GM12878 (cell line): ENCODE data around the gene USP25. TPM values are rescaled to one million over a fixed set of nuclear protein-coding genes. Genes with fewer than 3 reads are reported as not detected.

Source experiments
- ATAC-seq: fragments of 200-7000 bp; cut with Tn5 transposase; 3 replicates; pipeline ENCODE4 v1.9.1; 2020; ENCODE audit warnings: mild to moderate bottlenecking, moderate library complexity
- BruUV-seq: library from RNA; stranded (reverse); fragments of 400-500 nt; replicated peaks from 2 replicates; lab custom pipeline; 2021; lab: Mats Ljungman, UMichigan
- CTCF ChIA-PET: fragments of 300-600 bp; sonication (Branson Sonifier 250); formaldehyde crosslinking; extraction: SDS; loops from one replicate; lab custom pipeline; 2021; ENCODE audit warnings: inconsistent platforms; lab: Yijun Ruan, JAX
- POLR2A ChIA-PET: fragments of 350-600 bp; formaldehyde crosslinking; extraction: SDS; loops from one replicate; lab custom pipeline; 2021; ENCODE audit warnings: inconsistent platforms; lab: Charles Lee
- RAD21 ChIA-PET: fragments of 300-600 bp; sonication (Branson Sonifier 250); formaldehyde crosslinking; loops from one replicate; lab custom pipeline; 2023; ENCODE audit warnings: antibody characterized with exemption; ENCODE audit not compliant: unreplicated experiment; lab: Charles Lee
- SMC1A ChIA-PET: fragments of 300-600 bp; sonication (Branson Sonifier 250); formaldehyde crosslinking; loops from one replicate; lab custom pipeline; 2023; ENCODE audit not compliant: unreplicated experiment, uncharacterized antibody; lab: Charles Lee
- DNase-seq: peaks from one replicate; pipeline ENCODE4 v3.0.0-alpha.2; 2011; ENCODE audit warnings: low read depth, low spot score
- FAIRE-seq: peaks from 3 replicates; lab custom pipeline; 2011; peaks lifted over from hg19 to GRCh38; lab: Jason Lieb, UNC
- H2AFZ ChIP-seq: 2 replicates; pipeline ENCODE4 v1.6.0; 2011; ENCODE audit warnings: low read depth, low read length, control low read depth; ENCODE audit not compliant: control insufficient read depth
- H3K27ac ChIP-seq: 2 replicates; pipeline ENCODE4 v1.5.1; 2011; ENCODE audit warnings: control low read depth; ENCODE audit not compliant: control insufficient read depth, insufficient read depth
- H3K27me3 ChIP-seq, 2 experiments: replicated peaks in 1 of 2; 2 replicates each; pipeline versions ENCODE4 v1.6.0 to v1.6.1; 2011; ENCODE audit warnings: low read length in 1 of 2; ENCODE audit not compliant: control insufficient read depth in 2 of 2, insufficient read depth in 2 of 2
- H3K36me3 ChIP-seq, 2 experiments: 2 replicates each; pipeline ENCODE4 v1.5.1; 2011; ENCODE audit warnings: low read length in 1 of 2; ENCODE audit not compliant: control insufficient read depth in 2 of 2, insufficient read depth in 2 of 2
- H3K4me1 ChIP-seq: 2 replicates; pipeline ENCODE4 v1.6.1; 2011; ENCODE audit warnings: mild to moderate bottlenecking, low read length, moderate library complexity, mixed read lengths; ENCODE audit not compliant: control insufficient read depth, insufficient read depth
- H3K4me2 ChIP-seq: 2 replicates; pipeline ENCODE4 v1.6.0; 2011; ENCODE audit warnings: control low read depth; ENCODE audit not compliant: control insufficient read depth, insufficient read depth
- H3K4me3 ChIP-seq: fragments of 200-600 bp; sonication (generic); 2 replicates; pipeline ENCODE4 v1.5.1; 2016
- H3K79me2 ChIP-seq: 2 replicates; pipeline ENCODE4 v1.6.0; 2011; ENCODE audit warnings: low read length; ENCODE audit not compliant: control insufficient read depth, insufficient read depth
- H3K9ac ChIP-seq: 2 replicates; pipeline ENCODE4 v1.8.0; 2011; ENCODE audit warnings: low read length, control low read depth, mixed read lengths; ENCODE audit not compliant: control insufficient read depth, insufficient read depth
- H3K9me3 ChIP-seq: replicated peaks from 3 replicates; pipeline ENCODE4 v1.5.1; 2011; ENCODE audit warnings: mild to moderate bottlenecking, low read length; ENCODE audit not compliant: control insufficient read depth, insufficient read depth
- H4K20me1 ChIP-seq: 2 replicates; pipeline ENCODE4 v1.6.0; 2011; ENCODE audit not compliant: control insufficient read depth, insufficient read depth
- ASH2L ChIP-seq: fragments of 300-600, 200-600 bp; sonication (generic); IDR thresholded peaks from 2 replicates; pipeline ENCODE4 v1.6.1; 2017; ENCODE audit warnings: low read depth, mild to moderate bottlenecking, borderline replicate concordance
- BHLHE40 ChIP-seq, 2 experiments: fragments of 450-650 bp in 1 of 2; IDR thresholded peaks; 2 replicates each; pipeline ENCODE4 v1.6.1; 2011 to 2017; ENCODE audit warnings: low read depth in 2 of 2, borderline replicate concordance in 1 of 2, improper control_type of control experiment in 1 of 2, low read length in 1 of 2, mild to moderate bottlenecking in 1 of 2
- EP300 ChIP-seq, 2 experiments: fragments of 150-350 bp in 1 of 2; IDR thresholded peaks; 2 replicates each; pipeline ENCODE4 v1.6.1; 2011 to 2012; ENCODE audit warnings: low read depth in 2 of 2, low read length in 2 of 2, borderline replicate concordance in 1 of 2, improper control_type of control experiment in 1 of 2, inconsistent platforms in 1 of 2; ENCODE audit not compliant: control insufficient read depth in 1 of 2
- GATAD2B ChIP-seq: fragments of 450-650 bp; conservative IDR thresholded peaks from 2 replicates; pipeline ENCODE4 v1.6.1; 2017; ENCODE audit warnings: low read depth, mild to moderate bottlenecking, moderate library complexity
- IRF4 ChIP-seq: IDR thresholded peaks from 2 replicates; pipeline ENCODE4 v1.6.1; 2011; ENCODE audit warnings: low read depth, low read length
- NFYB ChIP-seq: IDR thresholded peaks from 2 replicates; pipeline ENCODE4 v1.6.1; 2011; ENCODE audit warnings: low read depth, mild to moderate bottlenecking, low read length, improper control_type of control experiment, moderate library complexity; ENCODE audit not compliant: insufficient read depth
- POLR2A ChIP-seq: IDR thresholded peaks from 2 replicates; pipeline ENCODE4 v1.6.1; 2011; ENCODE audit warnings: low read depth, mild to moderate bottlenecking, low read length
- POLR2AphosphoS5 ChIP-seq: IDR thresholded peaks from 2 replicates; pipeline ENCODE4 v1.6.1; 2011; ENCODE audit warnings: mild to moderate bottlenecking, low read length, inconsistent platforms
- RFX5 ChIP-seq: IDR thresholded peaks from 2 replicates; pipeline ENCODE4 v1.6.1; 2011; ENCODE audit warnings: low read depth, low read length, improper control_type of control experiment
- SIN3A ChIP-seq: IDR thresholded peaks from 2 replicates; pipeline ENCODE4 v1.6.1; 2012; ENCODE audit warnings: low read depth, low read length, improper control_type of control experiment
- SRF ChIP-seq, 2 experiments: IDR thresholded peaks; 2 replicates each; pipeline ENCODE4 v1.6.1; 2011; ENCODE audit warnings: low read depth in 2 of 2, low read length in 2 of 2, mild to moderate bottlenecking in 1 of 2, moderate library complexity in 1 of 2
- SUPT20H ChIP-seq: IDR thresholded peaks from 2 replicates; pipeline ENCODE4 v1.6.1; 2011; ENCODE audit warnings: low read depth, mild to moderate bottlenecking, low read length, moderate library complexity, borderline replicate concordance; ENCODE audit not compliant: control insufficient read depth
- WGBS: methylation state at CpG from one replicate; pipeline ENCODE4 v1.1.6; 2016; ENCODE audit warnings: low lambda C conversion rate; ENCODE audit not compliant: insufficient replicate concordance, insufficient coverage; ENCODE audit errors: missing lambda C conversion rate; 5-methylcytosine and 5-hydroxymethylcytosine counted together
- in situ Hi-C: fragments of 300-500 bp; cut with MboI; formaldehyde crosslinking; loops from 9 replicates; pipeline ENCODE4 v1.14.3; 2018; ENCODE audit warnings: mixed read lengths
- intact Hi-C: fragments of 100-400 bp; cut with micrococcal nuclease; formaldehyde crosslinking; loops from one replicate; pipeline ENCODE4 v1.14.2; 2022; ENCODE audit not compliant: unreplicated experiment
- polyA plus RNA-seq, 11 experiments: library from polyadenylated mRNA; depleted of rRNA in 4 of 11; unstranded in 6 of 11; stranded (reverse) in 5 of 11; fragments of >200 nt; fragmentation: Nextera tagmentation in 4 of 11; fragmentation: Illumina TruSeq in 1 of 11; extraction: Ambion mirVana in 4 of 11; extraction: Trizol in 1 of 11; gene quantifications; 1 replicate in 1 of 11; 2 replicates in 10 of 11; pipeline versions ENCODE4 v1.2.1 to v1.2.3, GENCODE V29; 2011 to 2016; ENCODE audit warnings: inconsistent platforms in 2 of 11, missing spikeins in 2 of 11, low read depth in 1 of 11
- total RNA-seq, 4 experiments: library from RNA; depleted of rRNA in 3 of 4; stranded (reverse); fragments of >200 nt in 3 of 4; fragmentation: Illumina TruSeq in 1 of 4; extraction: Trizol in 1 of 4; gene quantifications; 2 replicates each; pipeline versions ENCODE4 v1.2.1 to v1.2.3, GENCODE V29; 2013 to 2021
- TF ChIP-seq, protein P1 (sequence below): fragments of 450-650 bp; IDR thresholded peaks from 2 replicates; pipeline ENCODE4 v1.6.1; 2017; ENCODE audit warnings: mild to moderate bottlenecking, moderate library complexity
- TF ChIP-seq, protein P2 (sequence below): IDR thresholded peaks from 2 replicates; pipeline ENCODE4 v1.6.1; 2011; ENCODE audit warnings: low read depth, mild to moderate bottlenecking, low read length, moderate library complexity, borderline replicate concordance; ENCODE audit errors: extremely low read depth

USP25 gene
- total and polyA plus RNA-seq, 10 of the 15 experiments (the other 5 are each of a cell fraction or from before 2014, with no cell fraction given) = 1.5 to 31.3 (median 23.4) TPM

DNA sequence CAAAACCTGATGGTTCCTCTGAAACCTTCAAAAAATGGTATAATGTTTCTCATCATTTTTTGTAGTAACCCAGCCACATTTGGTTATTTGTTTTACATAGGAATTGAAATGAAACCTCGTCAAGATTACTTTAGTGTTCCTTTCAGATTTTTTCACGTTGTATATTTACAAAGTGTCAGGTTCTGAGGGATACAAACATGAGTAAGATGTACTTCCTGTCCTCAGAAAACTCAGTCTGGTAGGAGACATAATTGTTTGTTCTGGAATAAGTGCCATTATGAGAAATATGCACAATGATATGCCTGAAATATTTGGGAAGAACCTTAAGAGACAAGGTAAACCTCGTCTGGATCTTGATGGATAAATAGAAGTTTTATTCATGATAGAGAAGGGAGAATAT lies 145.5 kb downstream of the USP25 start:
- Histone ChIP-seq H3K4me2 (no peak overlapping the region), H3K27ac (no peak overlapping the region), H4K20me1 (no peaks in the 10 kb centered on the region), H3K4me1 (no peaks in the 10 kb centered on the region), H3K4me3 (no peak overlapping the region), H3K79me2 (no peaks in the 10 kb centered on the region), H3K9me3 (peaks cover under 1% of the 10 kb centered on the region; the same call in 1 of the 3 replicates), H2AFZ (no peak overlapping the region), H3K36me3 (peaks cover 0 to 18% of the 10 kb centered on the region in 2 experiments; a peak in 1 of 4 replicates), H3K9ac (no peak overlapping the region), H3K27me3 (no peaks in the 10 kb centered on the region)
- ChIA-PET POLR2A (no interaction called here), CTCF (no interaction called here), RAD21 (no interaction called here), SMC1A (no interaction called here)
- TF ChIP-seq, protein P1, sequence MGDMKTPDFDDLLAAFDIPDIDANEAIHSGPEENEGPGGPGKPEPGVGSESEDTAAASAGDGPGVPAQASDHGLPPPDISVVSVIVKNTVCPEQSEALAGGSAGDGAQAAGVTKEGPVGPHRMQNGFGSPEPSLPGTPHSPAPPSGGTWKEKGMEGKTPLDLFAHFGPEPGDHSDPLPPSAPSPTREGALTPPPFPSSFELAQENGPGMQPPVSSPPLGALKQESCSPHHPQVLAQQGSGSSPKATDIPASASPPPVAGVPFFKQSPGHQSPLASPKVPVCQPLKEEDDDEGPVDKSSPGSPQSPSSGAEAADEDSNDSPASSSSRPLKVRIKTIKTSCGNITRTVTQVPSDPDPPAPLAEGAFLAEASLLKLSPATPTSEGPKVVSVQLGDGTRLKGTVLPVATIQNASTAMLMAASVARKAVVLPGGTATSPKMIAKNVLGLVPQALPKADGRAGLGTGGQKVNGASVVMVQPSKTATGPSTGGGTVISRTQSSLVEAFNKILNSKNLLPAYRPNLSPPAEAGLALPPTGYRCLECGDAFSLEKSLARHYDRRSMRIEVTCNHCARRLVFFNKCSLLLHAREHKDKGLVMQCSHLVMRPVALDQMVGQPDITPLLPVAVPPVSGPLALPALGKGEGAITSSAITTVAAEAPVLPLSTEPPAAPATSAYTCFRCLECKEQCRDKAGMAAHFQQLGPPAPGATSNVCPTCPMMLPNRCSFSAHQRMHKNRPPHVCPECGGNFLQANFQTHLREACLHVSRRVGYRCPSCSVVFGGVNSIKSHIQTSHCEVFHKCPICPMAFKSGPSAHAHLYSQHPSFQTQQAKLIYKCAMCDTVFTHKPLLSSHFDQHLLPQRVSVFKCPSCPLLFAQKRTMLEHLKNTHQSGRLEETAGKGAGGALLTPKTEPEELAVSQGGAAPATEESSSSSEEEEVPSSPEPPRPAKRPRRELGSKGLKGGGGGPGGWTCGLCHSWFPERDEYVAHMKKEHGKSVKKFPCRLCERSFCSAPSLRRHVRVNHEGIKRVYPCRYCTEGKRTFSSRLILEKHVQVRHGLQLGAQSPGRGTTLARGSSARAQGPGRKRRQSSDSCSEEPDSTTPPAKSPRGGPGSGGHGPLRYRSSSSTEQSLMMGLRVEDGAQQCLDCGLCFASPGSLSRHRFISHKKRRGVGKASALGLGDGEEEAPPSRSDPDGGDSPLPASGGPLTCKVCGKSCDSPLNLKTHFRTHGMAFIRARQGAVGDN = no peak
- TF ChIP-seq SIN3A (no peak), NFYB (no peak), POLR2AphosphoS5 (no peak), SUPT20H (no peak), EP300 (IDR thresholded peaks at IDR 0.05; ENCODE audit: borderline replicate concordance in 1 of 2, control insufficient read depth in 1 of 2, low read depth in 2 of 2, low read length in 2 of 2) (no peak), IRF4 (no peak), BHLHE40 (IDR thresholded peaks at IDR 0.05; ENCODE audit: borderline replicate concordance in 1 of 2, low read depth in 2 of 2, low read length in 1 of 2) (no peak), ASH2L (no peak), POLR2A (no peak), GATAD2B (no peak), RFX5 (no peak), SRF (IDR thresholded peaks at IDR 0.05; ENCODE audit: low read depth in 2 of 2, low read length in 2 of 2) (no peak)
- TF ChIP-seq, protein P2, sequence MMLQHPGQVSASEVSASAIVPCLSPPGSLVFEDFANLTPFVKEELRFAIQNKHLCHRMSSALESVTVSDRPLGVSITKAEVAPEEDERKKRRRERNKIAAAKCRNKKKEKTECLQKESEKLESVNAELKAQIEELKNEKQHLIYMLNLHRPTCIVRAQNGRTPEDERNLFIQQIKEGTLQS = no peak
- intact Hi-C loops (no loop called here), in situ Hi-C loops (no loop called here)
- ATAC-seq = no peak
- DNase-seq = no peak
- no TSS peak for BruUV-seq
- FAIRE-seq = no peak
- 93% methylated on average over 3 of the region's 3 CpGs for WGBS
